GM21576 (cell line): ENCODE measurements around the gene BYSL.
"Not testable (repeated sequence)": the region's sequence is repeated elsewhere in the genome, so short reads cannot be mapped to it uniquely, and the experiment has no call there.

Source experiments
- ATAC-seq: cut with Tn5 transposase; IDR thresholded peaks from one replicate; pipeline ENCODE4 v1.9.1; 2021; ENCODE audit warnings: mild to moderate bottlenecking, moderate library complexity; ENCODE audit not compliant: unreplicated experiment

Gene BYSL

GRCh38 chr6:41941280-41942066 is 20.2 kb downstream of the BYSL start, which contains the start of gene CCND3:
CCND3 (minus strand) TSS chr6:41941808; CDS start chr6:41941649, 159 bp downstream.
- peak; percentile 90 for ATAC-seq

DNA sequence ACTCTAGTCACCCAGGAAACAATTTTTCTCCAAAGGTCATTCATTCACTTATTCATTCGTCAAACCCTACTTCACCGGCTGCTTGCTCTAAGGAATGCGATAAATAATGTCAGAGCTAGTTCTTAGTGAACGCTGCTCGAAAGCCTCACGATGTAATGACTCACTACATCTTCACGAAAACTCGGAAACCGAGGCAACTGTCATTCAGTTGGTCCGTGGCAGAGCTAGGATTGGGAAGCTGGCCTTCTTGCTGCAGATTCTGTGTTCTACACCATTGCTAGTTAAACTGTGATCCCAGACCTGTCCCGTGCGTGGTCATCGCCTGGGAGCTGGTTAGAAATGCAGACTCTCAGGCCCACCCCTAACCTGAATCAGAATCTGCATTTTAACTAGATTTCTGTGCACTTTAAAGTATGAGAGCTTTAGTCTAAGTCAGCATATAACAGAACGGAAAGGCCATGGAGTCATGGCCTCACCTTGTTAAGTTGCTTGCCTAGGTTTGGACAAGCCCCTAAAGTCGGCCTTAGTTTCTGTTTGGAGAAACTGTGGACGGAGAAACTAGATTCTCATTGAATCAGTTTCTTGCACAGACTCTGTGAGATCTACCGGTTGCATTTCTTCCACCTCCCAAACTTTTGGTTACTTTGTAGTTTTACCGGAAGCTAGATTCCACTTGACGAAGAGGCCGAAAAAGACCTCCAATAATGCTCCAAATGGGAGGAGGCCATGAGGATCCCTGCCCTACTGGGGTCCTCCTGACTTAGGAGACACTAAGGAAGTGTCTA is 21.0 kb downstream of the BYSL start:
- no peak for ATAC-seq

DNA sequence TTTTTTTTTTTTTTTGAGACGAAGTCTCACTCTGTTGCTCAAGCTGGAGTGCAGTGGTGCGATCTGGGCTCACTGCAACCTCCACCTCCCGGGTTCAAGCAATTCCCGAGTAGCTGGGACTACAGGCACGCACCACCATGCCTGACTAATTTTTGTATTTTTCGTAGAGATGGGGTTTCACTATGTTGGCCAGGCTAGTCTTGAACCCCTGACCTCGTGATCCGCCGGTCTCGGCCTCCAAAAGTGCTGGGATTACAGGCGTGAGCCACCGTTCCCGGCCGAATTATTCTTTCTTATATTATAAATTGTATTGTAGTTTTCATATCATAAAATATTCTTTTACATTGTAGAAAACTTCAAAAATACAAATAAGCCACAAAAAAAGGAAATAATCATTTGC is 21.6 kb downstream of the BYSL start:
- ATAC-seq, result not testable (repeated sequence)

GRCh38 chr6:41943456-41943855 is 22.2 kb downstream of the BYSL start:
- ATAC-seq, result no peak

DNA sequence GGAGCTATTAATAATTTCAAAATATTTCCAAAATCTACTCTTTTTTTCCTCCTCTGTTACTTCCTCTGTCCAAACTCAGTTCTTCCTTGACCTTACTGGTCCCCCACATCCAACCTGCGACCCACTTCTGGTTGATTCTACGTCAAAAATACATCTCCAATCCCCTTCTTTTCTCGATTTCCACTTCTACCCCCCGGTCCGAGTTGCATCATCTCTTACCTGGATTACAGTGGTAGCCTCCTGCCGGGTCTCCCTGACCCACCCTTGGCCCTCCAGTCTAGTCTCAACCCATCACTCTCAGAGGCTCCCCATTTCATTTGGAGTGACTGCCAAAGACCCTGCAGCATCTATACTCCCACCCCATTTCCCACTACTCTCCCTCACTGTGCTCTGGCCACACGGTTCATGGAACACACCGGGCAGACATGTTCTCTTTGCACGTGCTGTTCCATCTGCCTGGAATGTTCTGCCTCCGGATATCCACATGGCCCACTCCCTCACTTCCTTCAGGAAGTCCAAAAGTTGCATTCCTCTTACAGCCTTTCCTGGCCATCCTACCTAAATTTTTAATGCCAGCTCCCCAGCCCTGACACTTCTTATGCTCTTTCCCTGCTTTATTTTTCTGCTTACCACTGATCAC is 26.4 kb downstream of the BYSL start:
- no peak for ATAC-seq

DNA sequence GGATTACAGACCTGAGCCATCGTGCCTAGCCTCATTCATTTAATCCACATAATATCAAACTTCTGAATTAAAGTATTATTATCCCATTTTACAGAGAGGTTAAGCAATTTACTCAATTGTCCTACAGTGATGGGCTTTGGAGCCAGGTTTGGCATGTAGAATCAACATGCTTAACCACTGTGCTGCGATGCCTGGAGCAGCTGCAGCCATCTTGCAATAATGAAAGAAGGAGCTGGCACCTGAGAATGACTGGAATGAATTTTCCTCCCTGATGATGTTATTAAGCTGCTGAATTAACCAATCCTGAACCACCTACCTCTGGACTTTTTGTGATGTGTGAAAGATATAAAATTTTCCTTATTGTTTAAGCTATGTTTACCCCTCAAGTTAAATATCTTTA is 33.4 kb downstream of the BYSL start:
- no peak for ATAC-seq

GRCh38 chr6:41955412-41955811 is 34.1 kb downstream of the BYSL start:
- ATAC-seq, result no peak

GRCh38 chr6:41957117-41957516 is 35.8 kb downstream of the BYSL start:
- ATAC-seq, result no peak

GRCh38 chr6:41958022-41958856 is 36.9 kb downstream of the BYSL start:
- no peak for ATAC-seq

DNA sequence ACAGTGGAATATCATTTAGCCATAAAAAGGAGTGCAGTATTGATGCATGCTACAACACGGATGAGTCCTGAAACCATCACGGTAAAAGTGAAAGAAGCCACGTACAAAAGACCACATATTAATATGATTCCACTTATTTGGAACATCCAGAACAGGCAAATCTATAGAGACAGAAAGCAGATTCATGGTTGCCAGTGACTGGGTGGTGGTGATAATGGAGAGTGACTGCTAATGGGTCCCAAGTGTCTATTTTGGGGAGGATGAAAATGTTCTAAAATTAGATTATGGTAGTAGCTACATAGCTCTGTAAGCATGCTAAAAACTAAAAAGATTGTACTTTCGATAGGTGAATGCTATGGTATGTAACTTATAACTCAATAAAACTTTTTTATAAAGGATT is 38.7 kb downstream of the BYSL start:
- no peak for ATAC-seq

GRCh38 chr6:41963371-41963770 is 42.1 kb downstream of the BYSL start:
- no peak for ATAC-seq

DNA sequence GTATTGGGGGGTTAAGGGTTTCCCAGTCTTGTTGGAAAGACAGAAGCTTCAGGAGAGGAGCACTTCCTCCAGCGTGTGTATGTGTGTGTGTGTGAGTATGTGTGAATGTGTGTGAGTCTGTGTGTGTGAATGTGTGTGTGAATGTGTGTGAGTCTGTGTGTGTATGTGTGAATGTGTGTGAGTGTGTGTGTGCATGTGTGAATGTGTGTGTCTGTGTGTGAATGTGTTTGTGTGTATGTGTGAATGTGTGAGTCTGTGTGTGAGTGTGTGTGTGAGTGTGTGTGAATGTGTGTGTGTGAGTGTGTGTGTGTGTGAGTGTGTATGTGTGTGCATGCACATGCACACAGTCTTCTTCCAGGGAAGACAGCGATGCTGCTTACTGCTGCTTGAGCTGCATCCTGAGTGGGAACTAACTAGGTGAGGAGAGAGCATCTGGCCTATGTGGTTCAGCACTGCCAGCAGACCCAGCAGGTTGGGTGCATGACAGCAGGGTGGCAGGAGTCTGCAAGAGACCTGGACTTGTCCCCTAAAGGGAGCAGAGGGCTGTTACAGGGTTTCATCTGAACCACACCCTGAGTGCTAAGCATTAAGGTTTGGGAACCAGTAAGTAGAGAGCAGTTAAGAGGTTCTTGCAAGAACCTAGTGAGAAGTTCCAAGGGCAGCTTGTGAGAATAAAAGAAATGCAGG is 43.0 kb downstream of the BYSL start:
- no peak for ATAC-seq

DNA sequence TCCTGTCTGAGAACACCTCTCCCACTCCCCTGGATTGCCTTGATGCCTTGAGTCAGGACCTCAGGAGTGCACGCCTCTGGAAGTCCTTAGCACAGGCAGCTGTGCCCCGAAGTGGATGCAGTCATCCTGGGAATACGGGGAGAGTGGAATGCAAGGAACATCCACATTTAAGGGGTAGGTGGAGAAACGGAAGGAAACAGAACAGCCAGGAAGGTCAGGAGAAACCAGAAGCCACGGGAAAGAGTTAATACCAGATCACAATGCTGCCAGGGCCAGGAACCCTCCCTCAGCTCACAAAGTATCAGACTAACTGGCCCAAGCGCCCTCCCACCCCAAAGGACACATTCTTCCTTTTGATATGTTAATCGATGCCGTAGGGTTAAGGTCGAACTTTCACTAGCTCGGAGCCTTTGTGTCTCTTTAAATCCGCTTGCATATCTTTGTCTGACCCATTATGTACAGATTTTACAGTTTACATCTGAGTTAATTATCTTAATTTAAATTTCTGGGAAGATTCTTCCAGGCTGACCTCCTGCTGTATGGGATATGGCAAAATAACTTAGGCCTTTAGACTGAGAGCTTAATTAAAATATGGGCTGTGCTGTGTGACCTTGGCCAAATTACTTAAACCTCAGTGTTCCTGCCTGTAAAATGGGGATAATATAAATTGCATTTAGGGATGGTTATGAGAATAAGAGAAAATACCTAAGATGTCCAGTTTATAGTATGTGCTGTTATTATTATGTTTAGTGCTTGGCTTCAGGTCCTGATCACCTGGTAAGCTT is 44.3 kb downstream of the BYSL start:
- no peak for ATAC-seq

DNA sequence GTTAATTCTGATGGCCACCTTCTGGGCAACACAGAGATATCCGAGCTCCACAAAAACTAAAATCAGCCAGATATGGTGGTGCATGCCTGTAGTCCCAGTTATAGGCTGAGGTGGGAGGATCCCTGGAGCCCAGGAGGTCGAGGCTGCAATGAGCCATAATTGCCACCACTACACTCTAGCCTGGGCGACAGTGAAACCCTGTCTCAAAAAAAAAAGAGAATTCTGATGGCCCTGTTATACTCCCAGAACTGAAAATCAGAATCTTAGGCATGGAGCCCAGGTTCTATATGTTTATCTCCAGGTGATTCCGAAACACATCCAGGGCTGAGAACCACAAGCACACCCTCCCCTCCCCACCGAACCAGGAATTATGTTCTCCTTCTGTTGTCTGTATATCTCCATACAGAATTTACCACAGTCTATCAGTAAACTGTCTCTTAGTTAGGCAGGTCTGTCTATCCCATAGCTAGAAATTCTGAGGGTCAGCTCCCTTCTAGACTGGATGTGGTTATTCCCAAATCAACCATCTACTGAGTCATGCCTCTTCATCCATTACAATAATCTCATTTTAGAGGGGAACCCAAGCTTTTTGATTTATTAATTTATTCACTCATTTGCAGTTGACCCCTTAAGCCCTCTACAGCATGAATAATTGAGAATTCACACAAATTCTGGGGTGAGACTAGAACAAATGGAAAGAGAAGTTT is 45.1 kb downstream of the BYSL start:
- no peak for ATAC-seq

GRCh38 chr6:41966961-41967311 is 45.6 kb downstream of the BYSL start:
- ATAC-seq, result no peak

DNA sequence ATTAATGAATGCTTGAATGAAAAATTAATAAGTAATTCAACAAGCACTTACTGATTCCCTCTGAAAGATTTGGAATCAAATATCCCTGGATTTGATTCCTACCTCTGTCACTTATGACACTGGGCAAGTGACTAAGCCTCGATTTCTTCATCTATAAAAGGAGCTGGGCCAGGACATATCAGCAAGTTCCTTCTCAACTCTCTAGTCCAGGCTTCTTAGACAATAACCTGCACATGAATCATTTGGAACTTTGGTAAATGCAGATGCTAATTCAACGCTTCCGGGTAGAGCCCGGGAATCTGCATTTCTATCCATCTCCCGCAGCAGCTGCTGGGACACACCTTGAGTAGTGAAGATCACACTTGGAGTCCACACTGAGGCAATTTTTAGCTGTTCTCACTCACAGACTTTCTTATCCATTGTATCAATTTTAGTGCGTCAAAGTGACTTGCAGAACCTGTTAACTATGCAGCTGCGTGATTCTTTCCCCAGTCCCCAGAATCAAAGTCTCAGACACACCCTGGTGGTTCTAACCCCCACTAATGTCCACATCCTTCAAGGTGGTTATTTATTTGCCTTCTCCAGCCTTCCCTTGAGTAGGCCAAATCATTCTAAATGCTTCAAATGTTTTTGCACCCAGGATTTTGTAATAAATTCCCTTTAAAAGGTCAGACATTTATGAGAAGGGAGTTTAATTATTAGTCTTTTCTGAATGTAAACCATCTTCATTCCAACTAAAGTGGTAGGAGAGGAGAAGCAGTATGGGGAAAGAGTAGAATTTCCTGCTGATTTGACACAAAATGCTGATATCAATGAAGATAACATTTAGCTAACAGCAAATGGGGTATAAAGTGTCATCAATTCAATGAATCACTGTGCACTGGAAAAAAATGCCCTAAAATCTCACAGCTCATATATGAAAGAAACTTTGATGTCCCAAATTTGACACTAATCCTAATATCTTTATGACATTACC is 46.3 kb downstream of the BYSL start:
- ATAC-seq, result no peak

DNA sequence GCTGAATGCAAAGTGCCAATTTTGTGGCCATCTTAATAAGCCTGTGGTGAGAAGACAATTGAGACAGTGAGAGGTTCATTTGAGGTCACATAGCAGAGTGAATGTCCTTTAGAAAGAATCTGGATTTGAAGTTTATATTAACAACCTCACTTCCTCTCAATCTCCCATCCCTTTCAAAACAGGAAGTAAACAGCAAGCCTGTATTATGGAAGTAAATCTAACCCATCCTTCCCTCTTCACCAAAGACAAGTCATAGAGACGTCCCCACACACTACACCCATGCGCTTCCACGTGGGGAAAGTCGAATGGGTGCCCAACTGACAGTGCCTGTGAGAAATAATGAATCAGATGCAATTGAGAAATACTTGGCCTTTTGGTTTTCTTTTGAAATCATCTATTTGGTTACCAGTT is 49.1 kb downstream of the BYSL start:
- no peak for ATAC-seq

DNA sequence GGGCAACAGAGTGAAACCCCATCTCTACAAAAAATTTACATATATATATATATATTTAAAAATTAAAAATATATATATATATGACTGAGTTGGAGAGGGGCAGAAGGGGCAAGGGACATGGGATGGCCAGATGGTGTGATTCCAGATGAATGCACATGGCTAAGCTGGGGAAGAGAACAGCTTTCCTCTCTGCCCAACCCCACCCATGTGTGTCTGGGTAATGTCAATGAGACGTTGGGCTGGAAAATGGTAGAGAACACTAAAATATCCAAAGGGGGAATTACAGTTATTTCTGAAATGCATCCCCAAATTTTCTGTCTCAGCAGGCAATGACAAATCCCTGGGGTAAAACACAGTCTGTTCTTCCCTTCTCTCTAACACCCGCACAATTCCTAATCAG is 51.5 kb downstream of the BYSL start:
- no peak for ATAC-seq
